ENCODE results near the gene RBMS1.

Gene RBMS1

GRCh38 chr2:160295519-160296207 is 197.9 kb downstream of the RBMS1 start:
- DNase-seq: no peak

- no peak for DNase-seq
Measured at GRCh38 chr2:160294889-160295288, 198.7 kb downstream of the RBMS1 start.

- DNase-seq: no peak
Measured at GRCh38 chr2:160294339-160294803, 199.2 kb downstream of the RBMS1 start.

- no peak for DNase-seq
Measured at GRCh38 chr2:160293391-160294091, 200.1 kb downstream of the RBMS1 start.

- DNase-seq: no peak
Measured at GRCh38 chr2:160292225-160292624, 201.4 kb downstream of the RBMS1 start.

- no peak for DNase-seq
Measured at GRCh38 chr2:160291382-160291781, 202.2 kb downstream of the RBMS1 start.

GRCh38 chr2:160290598-160290997 is 203.0 kb downstream of the RBMS1 start:
- DNase-seq: no peak

- no peak for DNase-seq
Measured at GRCh38 chr2:160289831-160290230, 203.8 kb downstream of the RBMS1 start.

GRCh38 chr2:160289126-160289525 is 204.5 kb downstream of the RBMS1 start:
- no peak for DNase-seq

GRCh38 chr2:160288324-160288723 is 205.3 kb downstream of the RBMS1 start:
- DNase-seq: no peak

- DNase-seq: no peak
Measured at GRCh38 chr2:160287476-160287875, 206.1 kb downstream of the RBMS1 start.

GRCh38 chr2:160286551-160286950 is 207.1 kb downstream of the RBMS1 start:
- no peak for DNase-seq

GRCh38 chr2:160283675-160284074 is 209.9 kb downstream of the RBMS1 start:
- DNase-seq: no peak

GRCh38 chr2:160282063-160282580 is 211.5 kb downstream of the RBMS1 start:
- DNase-seq: no peak

- no peak for DNase-seq
Measured at GRCh38 chr2:160281213-160281612, 212.4 kb downstream of the RBMS1 start.

GRCh38 chr2:160279813-160280465 is 213.7 kb downstream of the RBMS1 start:
- no peak for DNase-seq

- DNase-seq: no peak
Measured at GRCh38 chr2:160278879-160279177, 214.8 kb downstream of the RBMS1 start.

- DNase-seq: no peak
Measured at GRCh38 chr2:160278101-160278878, 215.3 kb downstream of the RBMS1 start.

- no peak for DNase-seq
Measured at GRCh38 chr2:160277151-160277550, 216.5 kb downstream of the RBMS1 start.

GRCh38 chr2:160275656-160276055 is 218.0 kb downstream of the RBMS1 start:
- no peak for DNase-seq

GRCh38 chr2:160271171-160272086 is 222.2 kb downstream of the RBMS1 start:
- no peak for DNase-seq

- no peak for DNase-seq
Measured at GRCh38 chr2:160270571-160271113, 223.0 kb downstream of the RBMS1 start.
